ENCODE measurements around the gene PADI4. TPM values are rescaled to one million over a fixed set of nuclear protein-coding genes. Genes with fewer than 3 reads are reported as not detected.

The PADI4 gene
- total and polyA plus RNA-seq, 2 of the 4 experiments (the other 2 are of a cell fraction): not detected

DNA sequence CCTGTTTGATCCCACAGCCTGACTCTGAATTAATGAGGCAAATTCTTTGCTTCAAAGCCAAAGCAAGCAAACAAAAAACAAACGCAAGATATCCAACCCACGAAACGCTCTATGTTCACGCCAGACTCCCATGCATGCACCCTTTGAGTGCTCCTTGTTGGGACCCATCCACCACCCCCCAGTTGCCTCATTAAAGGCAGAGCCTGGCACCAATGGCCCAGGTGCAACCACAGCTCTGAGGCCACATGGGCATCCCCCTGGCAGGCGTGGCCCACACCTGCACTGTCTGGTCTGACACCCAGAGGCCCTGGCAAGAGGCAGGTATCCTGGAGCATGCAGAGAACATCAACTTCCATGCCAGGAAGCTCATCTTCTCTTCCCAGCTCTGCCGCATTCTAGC lies 1.1 kb upstream of the PADI4 start:
- no peak overlapping the region for H2AFZ ChIP-seq (replicated peaks; ENCODE audit: low read length, poor library complexity)
- no peak overlapping the region for H4K8ac ChIP-seq (ENCODE audit: low read depth in 2 of 2, low read length in 2 of 2)
- H2BK20ac ChIP-seq (ENCODE audit: low read depth, low read length): no peak overlapping the region
- no peak overlapping the region for H3K4me3 ChIP-seq (ENCODE audit: insufficient read depth, low read depth, low read length)
- CTCF ChIA-PET: no interaction called here
- no peak overlapping the region for H2AK9ac ChIP-seq (replicated peaks; ENCODE audit: low read depth, low read length, poor library complexity)
- H3K56ac ChIP-seq (ENCODE audit: extremely low read depth, insufficient read depth, low read length): no peak overlapping the region
- POLR2A ChIA-PET (ENCODE audit: unreplicated experiment): interaction anchor here (0.5 kb wide), 1 partner anchor 17 kb away, joined by 3 read pairs; no protein-coding TSS in a partner anchor
- no peaks in the 10 kb centered on the region for H3K79me1 ChIP-seq (ENCODE audit: low read depth in 1 of 2, low read length in 2 of 2)
- intact Hi-C loops (cut with micrococcal nuclease): no loop called here
- no peak overlapping the region for H3K4ac ChIP-seq (ENCODE audit: low read depth, low read length)
- H3K23ac ChIP-seq (ENCODE audit: low read depth, low read length): no peak overlapping the region
- ATAC-seq (ENCODE audit: low read depth) (no peak), DNase-seq (no peak)
- H3K18ac ChIP-seq (ENCODE audit: low read depth, low read length): no peak overlapping the region
- H3K36me3 ChIP-seq (ENCODE audit: control insufficient read depth, insufficient read depth, low read length): no peaks in the 10 kb centered on the region
- no peak overlapping the region for H3K4me2 ChIP-seq (ENCODE audit: low read depth, low read length)
- H4K91ac ChIP-seq (ENCODE audit: insufficient read depth, low read depth, low read length): no peak overlapping the region
- peaks cover 35% of the 10 kb centered on the region for H3K27me3 ChIP-seq (ENCODE audit: control insufficient read depth, insufficient read depth, low read length)
- no peak overlapping the region for H3K9ac ChIP-seq (ENCODE audit: low read depth, low read length)
- TF ChIP-seq RCOR1 (IDR thresholded peaks at IDR 0.05; ENCODE audit: insufficient replicate concordance, low read length) (no peak), MXI1 (IDR thresholded peaks at IDR 0.05; ENCODE audit: borderline replicate concordance, low read depth, low read length) (no peak), SMC3 (IDR thresholded peaks at IDR 0.05; ENCODE audit: low read depth, low read length) (no peak), POLR2A (IDR thresholded peaks at IDR 0.05; ENCODE audit: low read depth, low read length) (no peak), CEBPB (IDR thresholded peaks at IDR 0.05; ENCODE audit: low read depth, low read length) (no peak), FOS (IDR thresholded peaks at IDR 0.05; ENCODE audit: low read depth, low read length) (no peak), RFX5 (IDR thresholded peaks at IDR 0.05; ENCODE audit: low read depth, low read length) (no peak), NFE2L2 (IDR thresholded peaks at IDR 0.05; ENCODE audit: low read depth, low read length) (no peak), CHD1 (IDR thresholded peaks at IDR 0.05; ENCODE audit: low read depth, low read length) (no peak), ELK1 (IDR thresholded peaks at IDR 0.05; ENCODE audit: borderline replicate concordance, low read depth, low read length) (no peak), BHLHE40 (IDR thresholded peaks at IDR 0.05; ENCODE audit: low read depth, low read length) (no peak), CTCF (conservative IDR thresholded peaks at IDR 0.05; ENCODE audit: low read depth, low read length) (no peak), RAD21 (IDR thresholded peaks at IDR 0.05; ENCODE audit: low read length) (no peak), MAZ (IDR thresholded peaks at IDR 0.05; ENCODE audit: borderline replicate concordance, low read depth, low read length) (no peak)
- TF ChIP-seq, protein P1, sequence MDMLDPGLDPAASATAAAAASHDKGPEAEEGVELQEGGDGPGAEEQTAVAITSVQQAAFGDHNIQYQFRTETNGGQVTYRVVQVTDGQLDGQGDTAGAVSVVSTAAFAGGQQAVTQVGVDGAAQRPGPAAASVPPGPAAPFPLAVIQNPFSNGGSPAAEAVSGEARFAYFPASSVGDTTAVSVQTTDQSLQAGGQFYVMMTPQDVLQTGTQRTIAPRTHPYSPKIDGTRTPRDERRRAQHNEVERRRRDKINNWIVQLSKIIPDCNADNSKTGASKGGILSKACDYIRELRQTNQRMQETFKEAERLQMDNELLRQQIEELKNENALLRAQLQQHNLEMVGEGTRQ (IDR thresholded peaks at IDR 0.05; ENCODE audit: low read depth, low read length): no peak
- in situ Hi-C loops (cut with MboI; ENCODE audit: low sequenced_read_pairs): no loop called here
- dilution Hi-C loops (cut with HindIII; ENCODE audit: low sequenced_read_pairs, unreplicated experiment): no loop called here
- H2BK15ac ChIP-seq (ENCODE audit: low read depth, low read length): no peak overlapping the region
- H2BK120ac ChIP-seq (ENCODE audit: low read depth, low read length): no peak overlapping the region
- no peaks in the 10 kb centered on the region for H4K20me1 ChIP-seq (ENCODE audit: insufficient read depth, low read length)
- no peaks in the 10 kb centered on the region for H3K4me1 ChIP-seq (ENCODE audit: control insufficient read depth, insufficient read depth, low read length)
- no peak overlapping the region for H2BK5ac ChIP-seq (ENCODE audit: low read depth, low read length, poor library complexity, severe bottlenecking)
- H3K9me1 ChIP-seq (ENCODE audit: insufficient read depth, low read length): no peaks in the 10 kb centered on the region
- H4K5ac ChIP-seq (ENCODE audit: low read depth, low read length): no peak overlapping the region
- 0% methylated on average over 1 of the region's 6 CpGs; no CpG with 5 or more reads in 1 of the 2 experiments for WGBS, 2 experiments (ENCODE audit: extremely low coverage in 2 of 2, insufficient read length in 1 of 2)
- no TSS peak for BruUV-seq (replicated peaks)
- no peak overlapping the region for H3K27ac ChIP-seq (ENCODE audit: insufficient read depth, low read length)
- peaks cover 4% of the 10 kb centered on the region for H3K9me3 ChIP-seq (ENCODE audit: control insufficient read depth, insufficient read depth, low read length)
- H3K14ac ChIP-seq (replicated peaks; ENCODE audit: low read depth, low read length): no peak overlapping the region
- no peak overlapping the region for H2AK5ac ChIP-seq (ENCODE audit: low read depth, low read length)

Measured in IMR-90 (cell line).